ENCODE data around the gene PPP6R2.
"Not testable (repeated sequence)": the region's sequence is repeated elsewhere in the genome, so short reads cannot be mapped to it uniquely, and the experiment has no call there.

Gene PPP6R2

DNA sequence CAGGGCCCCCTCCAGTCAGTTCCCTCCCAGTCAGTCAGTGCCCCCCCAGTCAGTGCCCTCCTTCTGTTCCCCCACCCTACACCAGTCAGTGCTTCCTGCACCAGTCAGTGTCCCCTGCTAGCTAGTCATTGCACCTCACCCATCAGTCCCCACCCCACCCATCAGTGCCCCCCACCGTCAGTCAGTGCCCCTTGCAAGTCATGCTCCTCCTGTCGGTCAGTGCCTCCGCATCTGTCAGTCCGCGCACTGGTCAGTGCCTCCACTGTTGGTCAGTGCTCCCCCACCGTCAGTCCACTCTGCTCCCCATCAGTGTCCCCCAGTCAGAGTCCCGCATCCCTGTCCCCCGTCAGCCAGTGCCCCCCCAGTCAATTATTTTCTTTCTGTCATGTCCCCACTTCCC is 3.3 kb downstream of the PPP6R2 start:
- DNase-seq (ENCODE audit: low read depth) = no peak

DNA sequence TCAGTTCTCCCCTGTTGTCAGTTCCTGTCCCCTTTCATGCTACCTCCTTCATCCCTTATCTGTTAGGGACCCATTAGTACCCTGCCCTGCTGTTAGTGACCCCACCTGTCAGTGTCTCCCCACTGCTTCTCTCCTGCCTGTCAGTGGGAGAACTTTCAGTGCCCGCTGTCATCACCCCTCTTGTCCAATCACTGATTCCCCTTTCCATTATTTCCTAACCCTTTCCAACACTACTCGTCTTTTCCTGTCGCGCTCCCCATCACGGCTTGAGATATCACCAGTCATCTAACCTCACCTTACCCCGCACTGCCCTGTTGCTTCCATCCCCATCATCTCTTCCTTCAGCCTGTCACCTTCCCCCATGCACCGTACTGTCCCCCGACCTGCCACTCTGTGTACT is 4.0 kb downstream of the PPP6R2 start:
- no peak for DNase-seq (ENCODE audit: low read depth)

DNA sequence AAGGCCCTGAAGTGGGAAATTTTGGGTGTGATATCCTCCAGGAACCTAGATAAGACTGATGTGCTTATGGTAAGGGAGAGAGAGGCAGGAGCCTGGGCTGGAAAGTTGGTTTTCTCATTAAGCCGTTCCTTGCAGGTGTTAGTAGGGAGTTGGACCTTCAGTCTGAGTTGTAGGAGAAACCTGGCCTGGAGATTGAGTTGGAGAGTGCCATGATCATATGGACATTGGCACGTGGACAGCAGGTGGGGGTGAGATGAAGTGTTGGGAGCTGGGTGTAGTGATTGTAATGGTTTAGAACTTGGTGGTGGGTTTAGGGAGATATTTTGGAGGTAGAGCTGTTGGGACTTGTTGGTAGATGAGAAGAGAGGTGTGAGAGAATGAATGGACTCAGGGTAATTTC is 4.9 kb downstream of the PPP6R2 start:
- DNase-seq (ENCODE audit: low read depth) = no peak

DNA sequence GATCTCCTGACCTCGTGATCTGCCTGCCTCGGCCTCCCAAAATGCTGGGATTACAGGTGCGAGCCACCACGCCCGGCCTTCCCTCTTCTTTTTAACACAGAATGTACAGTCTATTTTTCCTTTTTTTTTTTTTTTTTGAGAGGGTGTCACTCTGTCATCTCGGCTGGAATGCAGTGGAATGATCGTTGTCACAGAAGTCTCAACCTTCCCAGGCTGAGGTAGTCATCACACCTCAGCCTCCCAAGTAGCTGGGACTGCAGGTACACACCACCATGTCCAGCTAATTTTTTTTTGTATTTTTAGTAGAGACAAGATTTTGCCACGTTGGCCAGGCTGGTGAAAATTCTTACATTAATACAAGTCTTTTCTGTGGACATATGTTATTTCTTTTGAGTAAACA is 13.1 kb downstream of the PPP6R2 start:
- no peak for DNase-seq (ENCODE audit: low read depth)

DNA sequence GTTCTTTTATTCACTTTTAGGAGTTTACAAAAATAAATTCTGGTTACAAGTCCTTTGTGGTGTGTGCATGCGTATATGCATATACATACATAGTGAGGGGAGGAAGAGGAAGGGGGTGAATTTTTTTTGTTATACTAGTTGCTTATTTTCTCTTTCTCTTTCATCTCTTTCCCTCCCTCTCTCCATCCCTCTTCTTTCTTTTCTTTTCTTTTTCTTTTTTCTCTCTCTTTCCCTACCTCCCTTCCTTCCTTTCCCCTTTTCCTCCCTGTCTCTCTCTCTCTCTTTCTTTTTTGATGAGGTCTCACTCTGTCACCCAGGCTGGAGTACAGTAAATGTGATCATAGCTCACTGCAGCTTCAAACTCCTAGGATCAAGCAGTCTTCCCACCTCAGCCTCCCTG is 14.1 kb downstream of the PPP6R2 start:
- DNase-seq (ENCODE audit: low read depth) = no peak

DNA sequence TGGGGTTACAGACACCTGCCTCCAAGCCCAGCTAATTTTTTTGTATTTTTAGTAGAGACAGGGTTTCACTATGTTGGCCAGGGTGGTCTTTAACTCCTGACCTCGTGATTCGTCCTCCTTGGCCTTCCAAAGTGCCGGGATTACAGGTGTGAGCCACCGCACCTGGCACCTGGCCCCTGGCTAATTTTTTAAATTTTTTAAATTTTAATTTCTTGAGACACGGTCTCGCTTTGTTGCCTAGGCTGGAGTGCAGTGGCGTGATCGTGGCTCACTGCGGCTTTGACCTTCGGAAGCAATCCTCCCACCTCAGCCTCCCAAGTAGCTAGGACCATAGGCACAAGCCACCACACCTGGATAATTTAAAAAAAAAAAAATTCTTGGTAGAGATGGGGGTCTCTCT is 14.6 kb downstream of the PPP6R2 start:
- DNase-seq (ENCODE audit: low read depth) = no peak

DNA sequence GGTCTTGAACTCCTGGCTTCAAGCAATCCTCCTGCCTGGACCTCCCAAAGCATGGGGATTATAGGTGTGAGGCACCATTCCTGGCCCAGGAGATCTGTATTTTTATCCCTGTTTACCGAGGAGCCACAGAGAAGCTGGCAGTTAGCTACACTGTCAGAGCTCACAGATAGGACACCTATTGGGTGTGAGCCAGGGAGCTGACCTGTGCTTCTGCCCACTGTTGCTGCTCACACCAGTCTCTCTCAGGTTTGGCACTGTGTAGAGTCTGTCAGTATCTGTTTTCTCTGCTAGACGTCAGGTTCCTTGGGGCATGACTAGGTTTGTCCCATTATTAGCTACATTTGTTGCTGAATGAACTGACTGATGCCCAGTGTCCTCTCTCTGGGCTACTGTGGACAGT is 17.5 kb downstream of the PPP6R2 start:
- DNase-seq (ENCODE audit: low read depth) = no peak

DNA sequence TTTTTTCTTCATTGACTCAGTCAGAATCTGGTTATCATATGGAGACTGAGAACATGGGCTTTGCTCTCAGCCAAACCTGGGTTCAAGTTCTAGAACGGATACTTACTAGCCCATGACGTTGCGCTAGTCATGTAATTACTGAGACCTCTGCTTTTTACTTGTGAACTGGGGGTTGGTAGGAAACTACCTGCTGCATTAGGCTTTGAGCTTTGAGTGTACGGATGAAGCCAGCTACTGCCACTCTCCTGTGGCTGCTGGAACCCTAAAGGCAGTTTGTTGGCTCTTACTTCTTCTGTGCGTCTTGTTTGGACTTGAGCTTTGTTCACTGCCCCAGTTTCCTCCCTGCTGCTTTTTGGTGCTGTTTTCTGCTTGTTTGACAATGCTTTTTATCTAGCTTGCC is 18.1 kb downstream of the PPP6R2 start:
- no peak for DNase-seq (ENCODE audit: low read depth)

DNA sequence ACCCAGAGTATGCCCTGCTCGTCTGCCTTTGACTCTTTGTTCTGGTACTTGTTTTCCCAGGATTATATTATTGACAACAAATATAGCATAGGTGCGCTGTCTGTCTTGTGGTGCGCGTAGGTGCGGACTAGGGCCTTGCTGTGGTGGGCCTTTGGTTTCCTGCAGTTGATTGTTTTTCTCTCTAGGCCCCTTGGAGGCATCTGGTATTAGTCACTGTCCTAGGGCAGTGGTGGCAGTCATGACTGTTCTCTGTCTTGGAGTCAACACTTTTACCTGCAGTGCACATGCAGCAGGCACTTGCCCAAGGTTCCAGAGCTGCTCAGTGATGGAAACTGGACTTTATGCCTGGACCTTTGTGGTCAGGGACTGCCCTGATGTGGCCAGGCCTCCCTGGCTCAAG is 18.6 kb downstream of the PPP6R2 start:
- no peak for DNase-seq (ENCODE audit: low read depth)

DNA sequence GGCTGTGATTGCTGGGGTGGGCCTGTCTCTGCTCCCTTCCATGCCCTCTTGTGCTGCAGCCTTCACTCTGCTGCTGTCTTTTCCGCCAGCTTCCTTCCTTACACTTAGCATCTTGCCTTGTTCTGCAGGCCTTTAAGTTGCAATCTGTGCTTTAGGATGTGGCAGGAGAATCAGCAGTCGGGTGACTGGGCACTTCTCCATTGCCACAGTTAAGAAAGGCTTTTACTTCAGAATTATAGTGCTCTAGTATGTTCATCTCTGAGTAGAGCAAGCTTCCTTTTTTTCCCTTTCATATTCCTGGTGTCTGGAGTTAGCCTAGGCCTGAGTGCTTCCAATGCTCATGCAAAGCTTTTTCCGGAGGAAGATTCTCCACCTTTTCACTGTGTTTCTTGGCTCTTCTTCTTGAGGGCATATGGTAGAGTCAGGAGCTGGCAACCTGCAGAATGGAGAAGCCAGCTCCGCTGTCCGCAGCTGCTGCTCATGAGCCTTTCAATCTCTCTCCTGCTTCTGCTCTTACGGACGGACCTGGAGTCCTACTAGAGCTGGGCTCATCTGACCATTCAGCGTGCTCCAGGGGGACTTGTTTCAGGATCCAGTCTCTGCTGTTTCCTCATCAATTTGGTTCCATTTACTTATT is 20.2 kb downstream of the PPP6R2 start:
- DNase-seq (ENCODE audit: low read depth) = no peak

DNA sequence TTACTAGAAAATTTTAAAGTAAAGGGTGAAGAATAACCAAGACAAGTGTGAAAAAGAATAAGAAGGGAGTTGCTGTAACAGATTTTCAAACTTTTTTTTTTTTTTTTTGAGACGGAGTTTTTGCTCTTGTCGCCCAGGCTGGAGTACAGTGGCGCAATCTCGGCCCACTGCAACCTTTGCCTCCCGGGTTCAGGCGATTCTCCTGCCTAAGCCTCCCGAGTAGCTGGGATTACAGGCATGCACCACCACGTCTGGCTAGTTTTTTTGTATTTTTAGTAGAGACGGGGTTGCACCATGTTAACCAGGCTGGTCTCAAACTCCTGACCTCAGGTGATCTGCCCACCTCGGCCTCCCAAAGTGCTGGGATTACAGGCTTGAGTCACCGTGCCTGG is 20.7 kb downstream of the PPP6R2 start:
- not testable (repeated sequence) for DNase-seq (ENCODE audit: low read depth)

DNA sequence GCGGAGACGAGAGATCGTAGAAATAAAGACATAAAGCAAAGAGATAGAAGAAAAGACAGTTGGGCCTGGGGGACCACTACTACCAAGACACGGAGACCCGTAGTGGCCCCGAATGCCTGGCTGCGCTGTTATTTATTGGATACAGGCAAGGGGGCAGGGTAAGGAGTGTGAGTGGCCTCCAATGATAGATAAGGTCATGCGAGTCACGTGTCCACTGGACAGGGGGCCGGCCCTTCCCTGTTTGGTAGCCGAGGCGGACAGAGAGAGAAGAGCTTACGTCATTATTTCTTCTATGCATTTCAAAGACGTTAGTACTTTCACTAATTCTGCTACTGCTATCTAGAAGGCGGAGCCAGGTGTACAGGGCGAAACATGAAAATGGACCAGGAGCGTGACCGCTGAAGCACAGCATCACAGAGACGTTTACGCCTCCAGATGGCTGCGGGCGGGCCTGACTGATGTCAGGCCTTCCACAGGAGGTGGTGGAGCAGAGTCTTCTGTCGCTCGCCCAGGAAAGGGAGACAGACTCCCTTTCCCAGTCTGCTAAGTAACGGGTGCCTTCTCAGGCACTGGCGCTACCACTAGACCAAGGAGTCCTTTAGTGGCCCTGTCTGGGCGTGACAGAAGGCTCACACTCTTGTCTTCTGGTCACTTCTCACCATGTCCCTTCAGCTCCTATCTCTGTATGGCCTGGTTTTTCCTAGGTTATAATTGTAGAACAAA is 24.8 kb downstream of the PPP6R2 start:
- no peak for DNase-seq (ENCODE audit: low read depth)

DNA sequence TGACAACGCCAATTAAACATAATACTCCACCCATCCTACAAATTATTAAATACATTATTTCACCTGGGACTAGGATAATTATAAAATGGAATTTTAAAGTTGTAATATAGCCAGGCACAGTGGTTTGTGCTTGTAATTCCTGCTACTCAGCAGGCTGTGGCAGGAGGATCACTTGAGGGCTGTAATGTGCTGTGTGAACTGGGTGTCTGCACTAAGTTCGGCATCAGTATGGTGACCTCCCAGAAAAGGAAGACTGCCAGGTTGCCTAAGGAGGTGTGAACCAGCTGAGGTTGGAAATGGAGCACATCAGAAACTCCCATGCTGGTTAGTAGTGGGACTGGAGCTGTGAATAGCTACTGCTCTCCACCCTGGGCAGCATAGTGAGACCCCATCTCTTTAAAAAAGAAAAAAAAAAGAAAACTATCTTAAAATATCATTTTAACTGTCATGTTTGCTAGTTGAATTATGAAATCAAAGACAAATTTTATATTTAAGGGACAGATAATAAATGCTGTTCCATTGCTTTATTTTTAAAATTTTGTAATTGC is 28.0 kb downstream of the PPP6R2 start:
- no peak for DNase-seq (ENCODE audit: low read depth)

DNA sequence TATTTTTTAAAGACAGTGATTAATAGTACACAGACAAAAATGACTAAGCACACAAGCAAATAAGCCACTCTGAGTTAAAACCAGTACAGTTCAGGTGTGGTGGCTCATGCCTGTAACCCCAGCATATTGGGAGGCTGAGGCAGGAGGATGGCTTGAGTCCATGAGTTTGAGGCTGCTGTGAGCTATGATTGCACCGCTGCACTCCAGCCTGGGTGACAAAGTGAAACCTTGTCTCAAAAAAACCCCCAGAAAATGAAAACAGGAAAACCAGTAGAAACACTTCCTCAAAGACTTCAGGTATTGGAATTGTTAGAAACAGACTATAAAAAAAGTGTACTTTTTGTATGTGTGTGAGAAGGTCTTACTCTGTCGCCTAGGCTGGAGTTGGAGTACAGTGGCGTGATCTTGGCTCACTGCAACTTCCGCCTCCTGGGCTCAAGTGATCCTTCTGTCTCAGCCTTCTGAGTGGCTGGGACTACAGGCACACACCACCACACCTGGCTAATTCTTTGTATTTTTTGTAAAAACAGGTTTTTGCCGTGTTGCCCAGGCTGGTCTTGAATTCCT is 33.0 kb downstream of the PPP6R2 start:
- DNase-seq (ENCODE audit: low read depth) = no peak

DNA sequence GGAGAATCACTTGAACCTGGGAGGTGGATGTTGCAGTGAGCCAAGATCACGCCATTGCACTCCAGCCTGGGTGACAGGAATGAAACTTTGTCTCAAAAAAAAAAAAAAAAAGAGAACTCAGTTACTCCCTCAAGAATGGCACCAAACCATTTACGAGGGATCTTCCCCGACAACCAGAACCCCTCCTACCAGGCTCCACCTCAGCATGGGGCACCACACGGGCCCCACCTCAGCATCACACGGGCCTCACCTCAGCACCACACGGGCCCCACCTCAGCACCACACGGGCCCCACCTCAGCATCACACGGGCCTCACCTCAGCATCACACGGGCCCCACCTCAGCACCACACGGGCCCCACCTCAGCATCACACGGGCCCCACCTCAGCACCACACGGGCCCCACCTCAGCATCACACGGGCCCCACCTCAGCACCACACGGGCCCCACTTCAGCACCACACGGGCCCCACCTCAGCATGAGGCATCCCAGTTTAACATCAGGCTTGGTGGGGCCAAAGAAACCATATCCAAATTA is 38.0 kb downstream of the PPP6R2 start:
- DNase-seq (ENCODE audit: low read depth) = not testable (repeated sequence)

DNA sequence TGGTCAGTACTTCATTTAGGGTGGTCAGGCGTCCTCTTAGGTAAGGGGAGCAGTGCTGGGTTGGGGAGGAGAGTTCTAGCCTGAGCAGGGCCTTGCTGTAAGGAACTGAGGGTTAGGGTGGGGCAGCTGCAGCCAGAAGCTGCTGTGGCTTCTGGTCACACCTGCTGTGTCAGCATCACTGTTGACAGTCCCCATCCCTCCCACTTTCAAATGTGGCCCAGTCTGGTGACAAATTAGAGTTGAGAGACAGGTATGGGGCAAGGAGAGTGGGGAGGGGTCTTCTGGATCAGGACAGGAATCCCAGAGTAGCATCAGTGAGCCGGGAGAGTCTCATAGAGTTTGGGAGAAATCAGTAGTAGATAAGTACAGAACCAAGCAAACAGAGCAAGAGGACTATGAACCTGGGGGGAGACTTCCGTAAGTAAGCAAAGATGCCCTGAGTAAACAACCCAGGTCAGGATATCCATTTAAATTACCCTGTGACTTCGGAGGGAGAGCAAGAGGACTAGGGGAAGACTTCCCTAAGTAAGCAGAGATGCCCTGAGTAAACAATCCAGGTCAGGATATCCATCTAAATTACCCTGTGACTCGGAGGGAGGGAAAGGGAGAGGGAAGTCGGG is 53.7 kb downstream of the PPP6R2 start:
- DNase-seq (ENCODE audit: low read depth) = no peak

DNA sequence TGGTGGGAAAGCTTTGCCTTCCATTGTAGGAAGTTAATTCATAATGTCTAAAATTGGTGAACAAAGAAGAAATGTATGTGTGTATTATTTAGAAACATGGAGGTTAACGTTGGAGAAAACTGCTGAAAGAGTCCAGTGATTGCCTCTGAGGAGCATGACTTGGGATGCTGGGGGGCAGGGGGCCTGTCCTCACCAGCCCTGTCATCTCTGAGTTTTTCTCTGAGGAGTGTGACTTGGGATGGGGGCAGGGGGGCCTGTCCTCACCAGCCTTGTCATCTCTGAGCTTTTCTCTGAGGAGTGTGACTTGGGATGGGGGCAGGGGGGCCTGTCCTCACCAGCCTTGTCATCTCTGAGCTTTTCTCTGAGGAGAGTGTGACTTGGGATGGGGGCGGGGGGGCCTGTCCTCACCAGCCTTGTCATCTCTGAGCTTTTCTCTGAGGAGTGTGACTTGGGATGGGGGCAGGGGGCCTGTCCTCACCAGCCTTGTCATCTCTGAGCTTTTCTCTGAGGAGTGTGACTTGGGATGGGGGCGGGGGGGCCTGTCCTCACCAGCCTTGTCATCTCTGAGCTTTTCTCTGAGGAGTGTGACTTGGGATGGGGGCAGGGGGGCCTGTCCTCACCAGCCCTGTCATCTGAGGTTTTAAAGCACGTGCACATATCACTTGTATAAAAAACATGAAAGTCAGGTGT is 54.4 kb downstream of the PPP6R2 start:
- not testable (repeated sequence) for DNase-seq (ENCODE audit: low read depth)

DNA sequence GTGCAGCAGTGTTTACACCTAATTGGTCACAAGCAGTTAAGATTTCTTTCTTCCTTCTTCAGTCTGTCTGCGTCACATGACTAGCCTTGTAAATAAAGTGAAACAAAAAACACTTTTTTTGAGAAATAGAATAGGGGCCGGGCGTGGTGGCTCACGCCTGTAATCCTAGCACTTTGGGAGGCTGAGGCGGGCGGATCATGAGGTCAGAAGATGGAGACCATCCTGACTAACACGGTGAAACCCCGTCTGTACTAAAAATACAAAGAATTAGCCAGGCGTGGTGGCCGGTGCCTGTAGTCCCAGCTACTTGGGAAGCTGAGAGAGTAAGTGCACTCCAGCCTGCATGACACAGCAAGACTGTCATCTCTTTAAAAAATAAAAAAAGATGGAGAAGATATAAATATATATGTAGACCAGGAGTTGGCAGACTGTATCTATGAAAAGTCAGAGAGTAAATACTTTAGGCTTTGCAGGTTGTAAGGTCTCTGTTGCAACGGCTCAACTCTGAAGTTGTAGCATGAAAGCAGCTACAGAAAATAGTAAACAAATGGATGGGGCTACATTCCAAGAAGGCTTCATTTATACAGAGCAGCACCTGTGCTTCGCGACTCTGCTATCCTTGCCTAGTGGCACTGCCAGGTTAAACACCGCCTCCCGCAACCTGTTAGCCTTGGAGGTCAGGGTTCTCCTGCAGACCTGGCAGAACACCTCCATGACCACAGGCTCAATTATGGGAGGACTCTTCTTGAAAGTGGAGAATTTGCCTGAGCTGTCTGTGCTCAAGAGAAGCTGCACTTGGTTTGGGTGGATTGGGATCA is 55.9 kb downstream of the PPP6R2 start:
- no peak for DNase-seq (ENCODE audit: low read depth)

DNA sequence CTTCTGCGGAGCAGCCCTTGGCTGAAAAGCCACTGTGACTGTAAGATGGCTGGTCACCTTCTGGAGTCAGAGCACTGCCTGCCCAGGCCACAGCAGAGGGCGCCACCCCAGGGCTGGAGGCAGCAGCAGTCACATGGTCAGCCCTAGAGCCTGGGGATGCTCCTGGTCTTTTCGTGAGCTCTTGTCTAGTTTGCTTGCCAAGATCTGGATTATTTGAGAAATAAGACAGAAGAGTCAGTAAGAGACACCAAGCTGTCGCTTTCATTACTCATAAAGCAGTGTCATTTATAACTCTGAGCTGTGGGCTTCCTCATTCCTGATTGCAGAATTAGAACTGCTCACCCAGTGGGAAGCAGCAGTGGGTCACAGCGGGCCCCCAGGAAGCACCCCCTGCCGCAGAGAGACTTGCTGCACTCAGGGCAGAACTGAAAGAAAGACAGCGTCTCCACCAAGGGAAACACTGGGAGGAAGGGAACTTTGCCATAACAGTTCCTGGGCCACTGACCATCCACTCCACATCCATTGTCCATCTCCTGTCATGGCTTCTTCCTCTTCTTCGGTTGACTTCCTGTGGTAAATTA is 56.7 kb downstream of the PPP6R2 start:
- no peak for DNase-seq (ENCODE audit: low read depth)

DNA sequence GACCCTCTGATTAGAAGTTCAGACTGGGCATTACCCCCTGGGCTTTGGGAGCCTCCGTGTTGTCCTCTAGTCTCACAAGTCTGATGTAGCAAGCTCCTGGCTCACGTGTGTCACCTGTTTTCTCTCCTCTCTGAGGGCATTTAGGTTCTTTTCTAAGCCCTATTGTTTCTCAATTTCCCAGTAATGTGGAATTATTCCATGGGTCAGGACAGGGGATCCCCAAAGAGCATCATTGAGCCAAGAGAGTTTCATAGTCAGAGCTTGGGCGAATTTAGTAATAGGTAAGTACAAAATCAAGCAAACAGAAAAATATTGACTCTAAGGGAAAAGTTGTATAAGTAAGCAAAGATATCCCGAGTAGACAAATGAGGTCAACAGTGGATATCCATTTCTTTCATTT is 57.3 kb downstream of the PPP6R2 start:
- DNase-seq (ENCODE audit: low read depth) = no peak

DNA sequence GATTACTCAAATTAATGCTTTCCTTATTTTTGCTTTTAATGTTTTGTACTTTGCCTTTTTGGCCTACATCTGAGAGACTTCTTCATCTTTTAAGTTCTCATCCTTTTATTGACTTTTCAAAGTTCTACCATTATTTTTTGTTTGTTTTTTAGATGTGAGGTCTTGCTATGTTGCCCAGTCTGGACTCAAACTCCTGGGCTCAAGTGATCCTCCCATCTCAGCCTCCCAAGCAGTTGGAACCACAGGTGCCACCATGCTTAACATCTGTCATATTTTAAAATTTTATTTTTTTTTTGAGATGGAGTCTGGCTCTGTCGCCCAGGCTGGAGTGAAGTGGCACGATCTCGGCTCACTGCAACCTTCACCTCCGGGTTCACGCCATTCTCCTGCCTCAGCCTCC is 57.8 kb downstream of the PPP6R2 start:
- no peak for DNase-seq (ENCODE audit: low read depth)
